A549 (cell line): ENCODE measurements around the gene BBLN. TPM values are rescaled to one million over a fixed set of nuclear protein-coding genes. Genes with fewer than 3 reads are reported as not detected.
A peak's percentile ranks its signal among the peaks of the same experiment; 100 is the strongest.

Experiments used
- ATAC-seq, 2 experiments: fragments of 200-7000 bp in 1 of 2; fragments of >200 bp in 1 of 2; cut with Nextera tagmentation in 1 of 2; cut with Tn5 transposase in 1 of 2; 3 replicates each; pipeline versions ENCODE4 v1.8.0 to v1.9.1; 2018 to 2020; ENCODE audit warnings: mild to moderate bottlenecking in 1 of 2, moderate library complexity in 1 of 2
- CTCF ChIA-PET: fragments of 300-600 bp; sonication (Branson Sonifier 250); formaldehyde crosslinking; extraction: SDS; loops from one replicate; lab custom pipeline; 2021; ENCODE audit warnings: antibody characterized with exemption, inconsistent platforms; lab: Yijun Ruan, JAX
- POLR2A ChIA-PET: fragments of 350-600 bp; formaldehyde crosslinking; extraction: SDS; loops from one replicate; lab custom pipeline; 2021; ENCODE audit warnings: antibody characterized with exemption, inconsistent platforms; lab: Yijun Ruan, JAX
- DNase-seq, 2 experiments: peaks; one replicate each; pipeline versions ENCODE4 v3.0.0 to v3.0.0-alpha.2; 2011 to 2016; ENCODE audit warnings: low read depth in 1 of 2, low spot score in 1 of 2
- FAIRE-seq: peaks from 2 replicates; lab custom pipeline; 2011; peaks lifted over from hg19 to GRCh38; lab: Jason Lieb, UNC
- H3K27ac ChIP-seq, 2 experiments: fragments of >200 bp; sonication (Bioruptor Twin); formaldehyde crosslinking; 3 replicates each; pipeline ENCODE4 v1.5.1; 2016 to 2017
- H3K4me1 ChIP-seq: fragments of >200 bp; sonication (Bioruptor Twin); formaldehyde crosslinking; 3 replicates; pipeline ENCODE4 v1.6.1; 2016
- H3K4me2 ChIP-seq: fragments of >200 bp; sonication (Bioruptor Twin); formaldehyde crosslinking; 3 replicates; pipeline ENCODE4 v1.6.1; 2016
- H3K4me3 ChIP-seq: fragments of >200 bp; sonication (Bioruptor Twin); formaldehyde crosslinking; 3 replicates; pipeline ENCODE4 v1.5.1; 2016
- H3K9me3 ChIP-seq: fragments of >200 bp; sonication (Bioruptor Twin); formaldehyde crosslinking; 3 replicates; pipeline ENCODE4 v1.6.1; 2016
- CBX8 ChIP-seq: fragments of 200-600 bp; sonication (generic); IDR thresholded peaks from 2 replicates; pipeline ENCODE4 v1.6.1; 2016
- CEBPB ChIP-seq, 2 experiments: fragments of >200 bp in 1 of 2; sonication (Bioruptor Twin) in 1 of 2; formaldehyde crosslinking in 1 of 2; IDR thresholded peaks; 2 replicates each; pipeline ENCODE4 v1.6.1; 2012 to 2016
- EHF ChIP-seq: fragments of 250-450 bp; sonication (Bioruptor Pico); IDR thresholded peaks from 2 replicates; pipeline ENCODE4 v1.5.0; 2020; ENCODE audit warnings: mild to moderate bottlenecking
- FOSL2 ChIP-seq, 2 experiments: fragments of 450-650 bp in 1 of 2; fragments of >200 bp in 1 of 2; sonication (Bioruptor Twin) in 1 of 2; formaldehyde crosslinking; IDR thresholded peaks; 2 replicates each; pipeline versions ENCODE4 v1.5.0 to v1.6.1; 2016 to 2020; ENCODE audit warnings: mild to moderate bottlenecking in 1 of 2, moderate library complexity in 1 of 2
- GATA3 ChIP-seq: IDR thresholded peaks from 2 replicates; pipeline ENCODE4 v1.6.1; 2012; ENCODE audit warnings: borderline replicate concordance
- HOXA7 ChIP-seq: fragments of 250-450 bp; sonication (Bioruptor Pico); IDR thresholded peaks from 2 replicates; pipeline ENCODE4 v1.5.0; 2020; ENCODE audit warnings: mild to moderate bottlenecking, moderate library complexity
- HOXB5 ChIP-seq: fragments of 250-450 bp; sonication (Bioruptor Pico); IDR thresholded peaks from 2 replicates; pipeline ENCODE4 v1.5.0; 2020; ENCODE audit warnings: mild to moderate bottlenecking, moderate library complexity
- JUN ChIP-seq, 2 experiments: fragments of >200 bp; sonication (Bioruptor Twin); formaldehyde crosslinking; IDR thresholded peaks; 2 replicates in 1 of 2; 3 replicates in 1 of 2; pipeline ENCODE4 v1.6.1; 2016 to 2017
- JUNB ChIP-seq: fragments of >200 bp; sonication (Bioruptor Twin); formaldehyde crosslinking; IDR thresholded peaks from 2 replicates; pipeline ENCODE4 v1.6.1; 2016
- MAFK ChIP-seq: fragments of 450-650 bp; IDR thresholded peaks from 2 replicates; pipeline ENCODE4 v1.6.1; 2014; ENCODE audit not compliant: partially characterized antibody
- MYC ChIP-seq: IDR thresholded peaks from 2 replicates; pipeline ENCODE4 v1.6.1; 2012; ENCODE audit warnings: mild to moderate bottlenecking, inconsistent platforms, low read length, improper control_type of control experiment, borderline replicate concordance
- NPAS2 ChIP-seq: fragments of 250-450 bp; sonication (Bioruptor Pico); IDR thresholded peaks from 2 replicates; pipeline ENCODE4 v1.8.0; 2022; ENCODE audit warnings: mild to moderate bottlenecking, moderate library complexity, borderline replicate concordance
- POLR2A ChIP-seq: IDR thresholded peaks from 2 replicates; pipeline ENCODE4 v1.6.1; 2012; ENCODE audit warnings: mild to moderate bottlenecking, low read length
- RAD21 ChIP-seq, 2 experiments: fragments of >200 bp in 1 of 2; sonication (Bioruptor Twin) in 1 of 2; formaldehyde crosslinking in 1 of 2; IDR thresholded peaks in 1 of 2; conservative IDR thresholded peaks in 1 of 2; 2 replicates in 1 of 2; 3 replicates in 1 of 2; pipeline ENCODE4 v1.6.1; 2012 to 2018; ENCODE audit warnings: inconsistent platforms in 1 of 2
- TFCP2L1 ChIP-seq: fragments of 250-450 bp; sonication (Bioruptor Pico); IDR thresholded peaks from 2 replicates; pipeline ENCODE4 v1.5.0; 2021; ENCODE audit warnings: mild to moderate bottlenecking
- TP53 ChIP-seq: fragments of 250-450 bp; sonication (Bioruptor Pico); IDR thresholded peaks from 2 replicates; pipeline ENCODE4 v1.5.0; 2021; ENCODE audit warnings: mild to moderate bottlenecking, moderate library complexity
- ZFP36 ChIP-seq: fragments of 450-650 bp; IDR thresholded peaks from 2 replicates; pipeline ENCODE4 v1.6.1; 2014; ENCODE audit warnings: borderline replicate concordance; ENCODE audit not compliant: partially characterized antibody
- ZSCAN20 ChIP-seq: fragments of 250-450 bp; sonication (Bioruptor Pico); IDR thresholded peaks from 2 replicates; pipeline ENCODE4 v1.8.0; 2022; ENCODE audit warnings: mild to moderate bottlenecking, moderate library complexity
- WGBS: methylation state at CpG from one replicate; pipeline ENCODE4 v1.1.6; 2017; ENCODE audit errors: missing lambda C conversion rate; 5-methylcytosine and 5-hydroxymethylcytosine counted together
- polyA plus RNA-seq, 4 experiments: library from polyadenylated mRNA; depleted of rRNA in 3 of 4; stranded (reverse); fragments of >200 nt; fragmentation: RNase III in 1 of 4; extraction: RNeasy Plus Mini Kit Qiagen cat#74134 plus additional on column Dnase treatment in 1 of 4; gene quantifications; 2 replicates in 3 of 4; 3 replicates in 1 of 4; pipeline ENCODE4 v1.2.3, GENCODE V29; 2011 to 2017
- TF ChIP-seq, protein P1 (sequence below): IDR thresholded peaks from 2 replicates; pipeline ENCODE4 v1.6.1; 2012; ENCODE audit warnings: low read depth, borderline replicate concordance
- TF ChIP-seq, protein P2 (sequence below): IDR thresholded peaks from 2 replicates; pipeline ENCODE4 v1.6.1; 2012
- TF ChIP-seq, protein P3 (sequence below): fragments of 450-650 bp; IDR thresholded peaks from 2 replicates; pipeline ENCODE4 v1.6.1; 2014; ENCODE audit warnings: antibody characterized with exemption
- TF ChIP-seq, protein P4 (sequence below): fragments of 250-450 bp; sonication (Bioruptor Pico); IDR thresholded peaks from 2 replicates; pipeline ENCODE4 v1.5.0; 2020; ENCODE audit warnings: low read depth, mild to moderate bottlenecking, moderate library complexity
- TF ChIP-seq, protein P5 (sequence below): fragments of >200 bp; sonication (Bioruptor Twin); formaldehyde crosslinking; IDR thresholded peaks from 3 replicates; pipeline ENCODE4 v1.5.1; 2016

Gene BBLN
- polyA plus RNA-seq, 2 of the 4 experiments (the other 2 are of a cell fraction) = 23.8 to 28.1 TPM

DNA sequence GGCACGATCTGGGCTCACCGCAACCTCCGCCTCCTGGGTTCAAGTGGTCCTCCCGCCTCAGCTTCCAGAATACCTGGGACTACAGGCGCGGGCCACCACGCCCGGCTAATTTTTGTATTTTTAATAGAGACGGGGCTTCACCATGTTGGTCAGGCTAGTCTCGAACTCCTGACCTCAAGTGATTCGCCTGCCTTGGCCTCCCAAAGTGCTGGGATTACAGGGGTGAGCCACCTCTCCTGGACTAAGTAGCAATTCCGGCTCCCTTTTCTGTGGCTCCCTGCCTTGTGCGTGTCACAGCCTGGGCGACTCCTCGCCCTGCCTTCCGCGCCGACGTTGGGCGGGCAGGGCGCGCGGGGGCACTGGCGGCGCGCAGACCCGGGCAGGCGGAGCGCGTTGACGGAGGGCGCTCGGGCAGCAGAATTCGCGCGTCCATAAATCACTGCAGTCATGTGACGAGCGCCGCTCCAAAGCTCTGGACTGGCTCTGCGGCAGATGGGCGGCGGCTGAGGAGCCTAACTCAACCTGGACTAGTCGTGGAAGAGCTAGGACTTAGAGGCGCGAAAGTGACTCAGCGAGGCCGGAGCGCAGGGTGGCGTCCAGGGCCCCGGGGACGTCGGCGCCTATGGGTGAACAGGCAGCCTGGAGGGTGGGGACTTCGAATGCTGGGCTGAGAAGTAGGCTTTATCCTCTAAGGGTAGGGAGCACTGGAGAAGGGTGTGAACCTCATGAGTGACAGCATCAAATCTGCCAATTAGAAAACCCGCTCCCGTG, 32.7 kb downstream of the BBLN start:
- Histone ChIP-seq H3K27ac (peak overlapping the region; percentile 98 to 99), H3K4me3 (peak overlapping the region; percentile 86), H3K9me3 (no peaks in the 10 kb centered on the region), H3K4me1 (peaks cover 17% of the 10 kb centered on the region), H3K4me2 (peak overlapping the region; percentile 94)
- peak; percentile 85 to 91 for ATAC-seq
- TF ChIP-seq CBX8 (no peak), HOXA7 (CRISPR knock-in tag) (no peak), MAFK (peak; percentile 70), TP53 (no peak), RAD21 (conservative IDR thresholded peaks at IDR 0.05 in 1 of 2, IDR thresholded peaks at IDR 0.05 in 1 of 2) (peak; percentile 15 to 49; a peak in 4 of 5 replicates), CEBPB (IDR thresholded peaks at IDR 0.05) (no peak), FOSL2 (IDR thresholded peaks at IDR 0.05) (no peak), FOSL2 (CRISPR knock-in tag; IDR thresholded peaks at IDR 0.05) (peak; percentile 77), POLR2A (peak; percentile 29), JUNB (no peak), NPAS2 (CRISPR knock-in tag) (no peak), ZSCAN20 (no peak), GATA3 (peak; percentile 46), TFCP2L1 (CRISPR knock-in tag) (0 out of 2 replicates have a peak, but pooled peaks have one; percentile 33), JUN (IDR thresholded peaks at IDR 0.05) (peak; percentile 50 to 65; a peak in 2 of 5 replicates), ZFP36 (no peak), HOXB5 (peak; percentile 95), EHF (no peak), MYC (no peak)
- TF ChIP-seq, protein P1, sequence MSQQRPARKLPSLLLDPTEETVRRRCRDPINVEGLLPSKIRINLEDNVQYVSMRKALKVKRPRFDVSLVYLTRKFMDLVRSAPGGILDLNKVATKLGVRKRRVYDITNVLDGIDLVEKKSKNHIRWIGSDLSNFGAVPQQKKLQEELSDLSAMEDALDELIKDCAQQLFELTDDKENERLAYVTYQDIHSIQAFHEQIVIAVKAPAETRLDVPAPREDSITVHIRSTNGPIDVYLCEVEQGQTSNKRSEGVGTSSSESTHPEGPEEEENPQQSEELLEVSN = peak; percentile 92
- TF ChIP-seq, protein P2, sequence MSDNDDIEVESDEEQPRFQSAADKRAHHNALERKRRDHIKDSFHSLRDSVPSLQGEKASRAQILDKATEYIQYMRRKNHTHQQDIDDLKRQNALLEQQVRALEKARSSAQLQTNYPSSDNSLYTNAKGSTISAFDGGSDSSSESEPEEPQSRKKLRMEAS = peak; percentile 96
- TF ChIP-seq, protein P3, sequence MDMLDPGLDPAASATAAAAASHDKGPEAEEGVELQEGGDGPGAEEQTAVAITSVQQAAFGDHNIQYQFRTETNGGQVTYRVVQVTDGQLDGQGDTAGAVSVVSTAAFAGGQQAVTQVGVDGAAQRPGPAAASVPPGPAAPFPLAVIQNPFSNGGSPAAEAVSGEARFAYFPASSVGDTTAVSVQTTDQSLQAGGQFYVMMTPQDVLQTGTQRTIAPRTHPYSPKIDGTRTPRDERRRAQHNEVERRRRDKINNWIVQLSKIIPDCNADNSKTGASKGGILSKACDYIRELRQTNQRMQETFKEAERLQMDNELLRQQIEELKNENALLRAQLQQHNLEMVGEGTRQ = peak; percentile 86
- TF ChIP-seq, protein P4, sequence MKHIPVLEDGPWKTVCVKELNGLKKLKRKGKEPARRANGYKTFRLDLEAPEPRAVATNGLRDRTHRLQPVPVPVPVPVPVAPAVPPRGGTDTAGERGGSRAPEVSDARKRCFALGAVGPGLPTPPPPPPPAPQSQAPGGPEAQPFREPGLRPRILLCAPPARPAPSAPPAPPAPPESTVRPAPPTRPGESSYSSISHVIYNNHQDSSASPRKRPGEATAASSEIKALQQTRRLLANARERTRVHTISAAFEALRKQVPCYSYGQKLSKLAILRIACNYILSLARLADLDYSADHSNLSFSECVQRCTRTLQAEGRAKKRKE (CRISPR knock-in tag) = 0 out of 2 replicates have a peak, but pooled peaks have one; percentile 13
- TF ChIP-seq, protein P5, sequence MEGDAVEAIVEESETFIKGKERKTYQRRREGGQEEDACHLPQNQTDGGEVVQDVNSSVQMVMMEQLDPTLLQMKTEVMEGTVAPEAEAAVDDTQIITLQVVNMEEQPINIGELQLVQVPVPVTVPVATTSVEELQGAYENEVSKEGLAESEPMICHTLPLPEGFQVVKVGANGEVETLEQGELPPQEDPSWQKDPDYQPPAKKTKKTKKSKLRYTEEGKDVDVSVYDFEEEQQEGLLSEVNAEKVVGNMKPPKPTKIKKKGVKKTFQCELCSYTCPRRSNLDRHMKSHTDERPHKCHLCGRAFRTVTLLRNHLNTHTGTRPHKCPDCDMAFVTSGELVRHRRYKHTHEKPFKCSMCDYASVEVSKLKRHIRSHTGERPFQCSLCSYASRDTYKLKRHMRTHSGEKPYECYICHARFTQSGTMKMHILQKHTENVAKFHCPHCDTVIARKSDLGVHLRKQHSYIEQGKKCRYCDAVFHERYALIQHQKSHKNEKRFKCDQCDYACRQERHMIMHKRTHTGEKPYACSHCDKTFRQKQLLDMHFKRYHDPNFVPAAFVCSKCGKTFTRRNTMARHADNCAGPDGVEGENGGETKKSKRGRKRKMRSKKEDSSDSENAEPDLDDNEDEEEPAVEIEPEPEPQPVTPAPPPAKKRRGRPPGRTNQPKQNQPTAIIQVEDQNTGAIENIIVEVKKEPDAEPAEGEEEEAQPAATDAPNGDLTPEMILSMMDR = peak; percentile 26; the same call in 1 of the 3 replicates
- POLR2A ChIA-PET = interaction anchor here (0.5 to 1.3 kb wide), 4 partner anchors 19 to 31 kb away, joined by 3 read pairs; no protein-coding TSS in a partner anchor
- FAIRE-seq = no peak
- WGBS = 13% methylated on average over 42 of the region's 56 CpGs
- CTCF ChIA-PET = interaction anchor here (0.7 to 4.1 kb wide), 14 partner anchors 9 to 75 kb away, joined by 3 to 20 read pairs (median 4); partner anchors contain the start of gene DNM1
- DNase-seq = peak; percentile 88 to 97
